GM13977 (cell line): ENCODE data around the gene ACKR2.
A peak's percentile ranks its signal among the peaks of the same experiment; 100 is the strongest.

Source experiments
- DNase-seq: peaks from one replicate; pipeline ENCODE4 v3.0.0; 2012; ENCODE audit warnings: low spot score
- in situ Hi-C: fragments of 300-500 bp; cut with MboI; formaldehyde crosslinking; loops from one replicate; pipeline ENCODE4 v1.12.0; 2022; ENCODE audit warnings: low sequenced_read_pairs, low pct_unique_long_range_greater_than_20kb, mixed read lengths, inconsistent platforms; ENCODE audit not compliant: unreplicated experiment
- TF ChIP-seq, protein P1 (sequence below): IDR thresholded peaks from 2 replicates; pipeline ENCODE4 v1.5.1; 2012; ENCODE audit warnings: mild to moderate bottlenecking, control low read depth; ENCODE audit not compliant: insufficient read depth; ENCODE audit errors: extremely low read depth, missing control alignments

ACKR2 gene

DNA sequence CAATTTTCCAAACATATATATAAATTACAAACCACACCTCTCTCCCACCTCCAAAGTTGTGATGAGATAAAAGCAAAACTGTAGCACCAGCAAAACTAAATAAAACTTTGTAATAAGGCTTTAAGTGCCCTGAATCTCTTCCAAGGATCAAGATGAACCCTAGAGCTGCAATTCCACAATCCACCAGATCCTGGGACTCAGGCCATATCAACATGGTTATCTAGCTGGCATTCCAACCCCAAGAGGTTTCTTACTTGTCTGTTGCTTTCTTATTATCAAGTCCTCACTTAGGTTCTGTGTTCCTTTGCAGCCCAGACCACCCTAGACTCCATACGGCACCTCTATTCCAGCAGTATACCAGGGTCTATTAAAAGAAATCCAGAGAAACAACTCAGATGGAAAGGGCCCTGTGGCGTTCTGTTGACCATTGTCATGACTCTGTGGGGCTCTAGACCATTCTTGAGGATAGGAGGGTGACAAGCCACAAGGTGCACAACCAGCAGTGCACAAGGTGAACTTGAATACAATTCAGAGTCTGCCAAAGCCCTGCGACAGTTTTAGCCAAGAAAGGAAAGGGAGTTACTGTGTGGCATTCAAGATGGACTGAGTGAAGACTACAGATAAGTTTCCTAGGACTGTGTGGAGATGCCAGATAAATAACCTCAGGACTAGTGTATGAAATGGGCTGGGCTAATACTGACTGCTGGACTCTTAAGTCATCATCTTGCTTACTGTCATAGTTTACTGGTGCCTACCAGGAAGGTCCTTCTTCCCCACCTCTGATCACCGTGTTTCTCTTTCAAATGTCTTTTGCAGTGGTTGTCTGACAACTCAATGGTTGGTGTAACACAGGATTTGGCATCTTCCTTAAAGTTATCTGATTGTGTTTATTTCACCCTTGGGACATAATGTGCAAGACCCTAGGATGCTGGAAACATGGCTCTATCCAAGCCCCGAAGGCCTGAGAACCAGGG is 27.2 kb downstream of the ACKR2 start:
- no peak for DNase-seq
- in situ Hi-C loops: no loop called here
- TF ChIP-seq, protein P1, sequence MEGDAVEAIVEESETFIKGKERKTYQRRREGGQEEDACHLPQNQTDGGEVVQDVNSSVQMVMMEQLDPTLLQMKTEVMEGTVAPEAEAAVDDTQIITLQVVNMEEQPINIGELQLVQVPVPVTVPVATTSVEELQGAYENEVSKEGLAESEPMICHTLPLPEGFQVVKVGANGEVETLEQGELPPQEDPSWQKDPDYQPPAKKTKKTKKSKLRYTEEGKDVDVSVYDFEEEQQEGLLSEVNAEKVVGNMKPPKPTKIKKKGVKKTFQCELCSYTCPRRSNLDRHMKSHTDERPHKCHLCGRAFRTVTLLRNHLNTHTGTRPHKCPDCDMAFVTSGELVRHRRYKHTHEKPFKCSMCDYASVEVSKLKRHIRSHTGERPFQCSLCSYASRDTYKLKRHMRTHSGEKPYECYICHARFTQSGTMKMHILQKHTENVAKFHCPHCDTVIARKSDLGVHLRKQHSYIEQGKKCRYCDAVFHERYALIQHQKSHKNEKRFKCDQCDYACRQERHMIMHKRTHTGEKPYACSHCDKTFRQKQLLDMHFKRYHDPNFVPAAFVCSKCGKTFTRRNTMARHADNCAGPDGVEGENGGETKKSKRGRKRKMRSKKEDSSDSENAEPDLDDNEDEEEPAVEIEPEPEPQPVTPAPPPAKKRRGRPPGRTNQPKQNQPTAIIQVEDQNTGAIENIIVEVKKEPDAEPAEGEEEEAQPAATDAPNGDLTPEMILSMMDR: no peak

DNA sequence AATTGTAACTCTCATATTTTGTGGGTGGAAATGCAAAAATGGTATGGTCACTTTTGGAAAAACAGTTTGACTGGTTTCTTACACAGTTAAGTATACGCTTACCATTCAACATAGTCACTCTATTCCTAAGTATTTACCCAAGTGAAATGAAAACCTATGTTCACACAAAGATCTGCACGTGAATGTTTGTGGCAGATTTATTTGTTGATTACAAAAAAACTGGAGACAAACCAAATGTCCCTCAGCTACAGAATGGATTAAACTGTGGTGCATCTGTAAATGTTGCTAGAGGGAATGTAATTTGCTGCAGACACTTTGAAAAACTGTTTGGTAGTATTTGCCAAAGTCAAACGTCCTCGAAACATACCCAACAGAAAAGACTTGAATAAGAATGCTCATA is 29.3 kb downstream of the ACKR2 start:
- TF ChIP-seq, protein P1: no peak
- DNase-seq: no peak
- in situ Hi-C loops: no loop called here

DNA sequence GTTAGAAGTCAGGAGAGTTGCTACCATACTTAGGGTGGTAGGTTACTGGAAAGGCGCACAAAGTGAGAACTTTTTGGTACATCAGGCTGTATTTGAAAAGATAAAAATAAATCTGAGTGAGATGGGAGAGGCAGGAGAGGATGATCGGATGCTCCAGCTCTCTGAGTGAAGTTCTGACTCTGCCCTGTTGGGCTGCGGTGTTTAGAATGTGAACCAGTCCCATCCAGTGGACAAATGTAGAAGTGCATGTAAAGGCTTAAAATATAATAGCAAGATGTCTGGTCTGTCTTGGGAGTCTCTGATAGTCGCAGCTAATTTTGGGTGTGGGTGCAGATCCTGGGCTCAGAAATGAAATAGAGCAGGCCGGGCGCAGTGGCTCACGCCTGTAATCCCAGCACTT is 30.4 kb downstream of the ACKR2 start:
- in situ Hi-C loops: no loop called here
- peak; percentile 56 for DNase-seq
- TF ChIP-seq, protein P1: peak; percentile 67

DNA sequence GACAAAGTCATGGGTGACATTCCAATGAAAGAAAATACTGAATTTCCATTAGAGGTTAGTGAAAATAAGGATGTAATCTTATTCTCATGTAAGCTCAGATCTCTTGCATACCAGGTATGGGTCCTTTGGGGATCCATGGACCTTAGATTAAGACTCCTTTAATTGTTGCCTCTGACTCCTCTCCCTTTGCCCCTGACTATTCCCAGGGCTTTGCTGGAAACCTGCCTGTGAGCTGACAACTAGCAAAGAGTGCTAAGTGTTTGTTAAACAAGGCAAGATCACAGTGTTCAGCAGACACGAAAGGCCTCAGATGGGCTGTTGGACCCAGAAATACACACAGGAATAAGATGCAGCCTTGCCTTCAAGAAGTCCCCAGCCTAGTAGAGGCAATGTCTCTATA is 32.1 kb downstream of the ACKR2 start:
- in situ Hi-C loops: no loop called here
- TF ChIP-seq, protein P1: no peak
- DNase-seq: no peak

DNA sequence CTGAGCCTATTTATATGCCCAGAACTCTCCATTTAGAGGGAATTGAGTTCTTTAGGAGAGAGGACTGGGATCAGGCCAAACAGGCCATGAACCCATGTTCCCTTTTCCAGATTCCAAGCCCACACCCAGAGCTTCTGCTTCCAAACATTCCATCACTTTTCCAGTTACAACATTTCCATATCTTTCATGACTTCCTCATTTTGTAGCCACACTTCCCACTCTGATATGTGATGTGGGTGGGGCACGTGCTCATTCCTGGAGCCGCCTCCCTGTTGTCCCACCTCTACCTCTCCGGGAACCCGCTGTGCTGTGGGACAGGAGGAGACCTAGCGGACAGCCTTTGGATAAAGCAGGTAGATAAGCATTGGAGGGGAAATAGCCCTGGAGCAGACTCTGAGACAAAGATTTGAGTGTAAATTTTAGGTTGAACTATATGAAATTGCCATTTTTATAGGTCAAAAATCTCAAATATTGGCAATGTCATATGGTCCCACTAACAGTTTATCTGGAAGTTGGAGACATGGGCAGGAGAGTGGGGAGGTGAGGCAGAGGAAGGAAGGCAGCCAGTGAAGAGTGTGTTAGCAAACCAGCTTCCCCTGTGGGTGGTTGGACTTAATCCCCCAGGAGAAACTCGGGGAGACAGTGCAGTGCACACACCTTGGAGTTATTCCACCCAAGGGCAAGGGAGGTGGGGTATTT is 34.6 kb downstream of the ACKR2 start:
- in situ Hi-C loops: no loop called here
- DNase-seq: no peak
- TF ChIP-seq, protein P1: no peak

DNA sequence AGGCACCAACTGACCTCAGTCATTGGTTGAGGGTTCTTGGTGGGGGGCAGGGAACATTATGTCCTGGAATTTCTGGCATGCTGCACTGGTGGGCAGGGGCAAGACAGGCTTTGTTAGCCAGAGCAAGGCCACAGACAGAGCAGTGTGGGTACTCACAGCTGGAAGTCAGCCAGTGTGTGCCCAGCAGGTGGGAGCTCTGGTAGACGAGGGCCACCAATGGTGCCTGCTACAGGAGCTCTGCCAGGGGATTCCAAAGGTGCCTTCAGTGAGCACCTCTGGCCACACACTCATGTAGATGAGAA is 35.1 kb downstream of the ACKR2 start:
- TF ChIP-seq, protein P1: no peak
- DNase-seq: no peak
- in situ Hi-C loops: no loop called here
